Thyroid gland (tissue), 4 donors: ENCODE measurements around the gene CYP2F1. TPM values are rescaled to one million over a fixed set of nuclear protein-coding genes. Genes with fewer than 3 reads are reported as not detected.

Experiments
- DNase-seq, 2 donors: peaks; one replicate each; pipeline ENCODE4 v3.0.0-alpha.2; 2019
- H3K27ac ChIP-seq, 3 donors: fragments of 200-600 bp; sonication (generic); 1 replicate in 2 of 3; 2 replicates in 1 of 3; pipeline ENCODE4 v1.5.1; 2016 to 2019; ENCODE audit warnings: mild to moderate bottlenecking in 1 of 3, moderate library complexity in 1 of 3
- H3K27me3 ChIP-seq: fragments of 200-600 bp; sonication (generic); one replicate; pipeline ENCODE4 v1.5.1; 2019
- H3K36me3 ChIP-seq, 2 donors: fragments of 200-600 bp; sonication (generic); one replicate each; pipeline ENCODE4 v1.5.1; 2016 to 2019
- H3K4me1 ChIP-seq, 2 donors: fragments of 200-600 bp; sonication (generic); one replicate each; pipeline ENCODE4 v1.5.1; 2017 to 2019
- H3K4me3 ChIP-seq, 3 donors: fragments of 200-600 bp; sonication (generic); replicated peaks in 1 of 3; 1 replicate in 2 of 3; 2 replicates in 1 of 3; pipeline ENCODE4 v1.5.1; 2016; ENCODE audit warnings: mild to moderate bottlenecking in 1 of 3
- H3K9me3 ChIP-seq: fragments of 200-600 bp; sonication (generic); one replicate; pipeline ENCODE4 v1.5.1; 2017
- CTCF ChIP-seq, 6 experiments: fragments of 200-600 bp in 3 of 6; fragments of 450-650 bp in 3 of 6; sonication (generic) in 3 of 6; IDR thresholded peaks; one replicate each; pipeline ENCODE4 v1.5.1; 2016 to 2019; ENCODE audit warnings: antibody characterized with exemption in 6 of 6, mild to moderate bottlenecking in 2 of 6, inconsistent platforms in 1 of 6, moderate library complexity in 1 of 6
- POLR2A ChIP-seq, 2 donors: fragments of 450-650 bp; IDR thresholded peaks; one replicate each; pipeline ENCODE4 v1.6.1; 2017; ENCODE audit warnings: antibody characterized with exemption in 2 of 2, mild to moderate bottlenecking in 2 of 2, moderate library complexity in 1 of 2
- WGBS, 2 donors: methylation state at CpG; one replicate each; pipeline ENCODE4 v1.1.5; 2017; 5-methylcytosine and 5-hydroxymethylcytosine counted together
- intact Hi-C: fragments of 100-400 bp; cut with DNase I; formaldehyde crosslinking; loops from one replicate; pipeline ENCODE4 v1.15.1; 2023
- total RNA-seq, 4 donors: library from RNA; depleted of rRNA; stranded (reverse); fragments of >200 nt; gene quantifications; one replicate each; pipeline ENCODE4 v1.2.3, GENCODE V29; 2016

Gene CYP2F1
- total RNA-seq, 4 donors from 2014 or later: not detected

DNA sequence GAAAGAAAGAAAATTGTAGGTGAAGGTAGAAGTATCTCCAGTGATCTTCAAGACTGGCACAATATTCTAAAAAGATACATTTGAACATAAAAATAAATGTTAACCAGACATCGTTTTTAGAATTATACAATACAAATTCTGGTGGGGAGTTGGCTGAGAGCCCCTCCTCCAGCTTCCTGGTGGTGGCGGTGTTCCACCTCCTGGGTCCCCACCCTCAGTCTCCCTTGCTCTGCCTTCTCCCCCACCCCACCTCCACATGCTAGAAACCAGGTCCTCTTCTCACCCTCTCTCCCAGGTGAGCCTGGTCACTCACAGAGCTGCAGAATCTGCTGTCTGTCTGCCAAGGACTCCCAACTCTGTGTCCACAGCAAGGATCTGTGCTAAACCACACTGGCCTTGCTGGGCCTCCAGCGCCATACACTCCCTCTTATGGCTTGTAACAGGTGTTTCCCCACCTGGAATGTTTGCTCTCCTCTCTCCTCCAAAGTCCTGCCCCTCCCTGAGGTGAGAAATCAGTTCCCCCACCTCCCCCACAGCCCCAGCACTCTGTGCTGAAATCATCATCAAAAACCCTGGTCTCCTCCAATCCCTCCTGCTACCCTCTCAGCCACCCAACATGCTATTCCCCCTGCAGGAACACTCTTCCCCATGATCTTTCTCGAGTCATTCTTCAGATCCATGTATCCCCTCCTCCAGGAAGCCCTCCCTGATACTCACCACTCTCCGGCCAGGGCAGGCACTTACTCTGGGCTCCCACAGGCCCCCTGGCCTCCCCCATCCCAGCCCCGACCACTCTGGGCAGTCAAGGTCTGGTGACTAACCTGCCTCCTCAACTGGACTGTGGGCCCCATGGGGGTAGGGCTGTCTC, 58.3 kb downstream of the CYP2F1 start:
- no peak overlapping the region for H3K27ac ChIP-seq
- intact Hi-C loops: no loop called here
- 72% methylated on average over 6 of the region's 6 CpGs for WGBS, 2 donors

DNA sequence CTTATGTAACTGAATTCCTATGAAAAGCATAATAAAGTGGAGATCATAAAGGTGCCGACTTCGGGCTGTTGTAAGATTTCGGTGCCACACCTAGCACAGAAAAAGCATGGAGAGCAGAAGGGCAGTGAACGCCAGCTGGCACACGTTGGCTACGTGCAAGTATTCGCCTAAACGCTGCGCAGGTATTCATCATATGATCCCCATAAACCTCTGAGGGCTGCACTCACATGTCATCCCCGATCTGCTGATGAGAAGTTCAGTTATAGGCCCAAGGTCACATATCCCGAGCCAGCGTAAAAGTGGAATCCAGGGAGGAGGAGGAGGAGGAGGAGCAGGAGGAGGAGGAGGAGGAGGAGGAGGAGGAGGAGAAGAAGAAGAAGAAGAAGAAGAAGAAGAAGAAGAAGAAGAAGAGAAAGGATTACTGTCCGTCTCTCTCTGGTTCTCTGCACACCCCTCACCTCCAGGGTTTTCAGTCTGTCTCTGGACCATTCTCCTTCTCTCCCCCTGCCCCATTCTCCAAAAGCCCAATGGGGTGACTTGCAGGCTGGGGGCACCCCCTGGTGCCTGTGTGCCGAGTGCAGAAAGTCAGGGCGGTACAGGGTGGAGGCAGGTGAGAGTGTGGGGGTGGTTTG, 60.2 kb downstream of the CYP2F1 start:
- Histone ChIP-seq H3K4me1 (peaks cover 0 to 4% of the 10 kb centered on the region in 2 donors), H3K9me3 (no peaks in the 10 kb centered on the region), H3K4me3 (no peak overlapping the region), H3K27me3 (no peaks in the 10 kb centered on the region), H3K36me3 (no peaks in the 10 kb centered on the region), H3K27ac (no peak overlapping the region)
- no peak for TF ChIP-seq POLR2A (IDR thresholded peaks at IDR 0.05)
- no peak for TF ChIP-seq CTCF (IDR thresholded peaks at IDR 0.05)
- intact Hi-C loops: no loop called here
- 90 to 92% methylated on average over 13 to 15 of the region's 15 CpGs for WGBS, 2 donors
- no peak for DNase-seq

More for the DNA sequence above, 58.3 kb downstream of the CYP2F1 start:
- H3K9me3 ChIP-seq: no peaks in the 10 kb centered on the region
- H3K4me1 ChIP-seq: peaks cover 0 to 4% of the 10 kb centered on the region in 2 donors
- no peak for DNase-seq
- H3K4me3 ChIP-seq: no peak overlapping the region
- H3K36me3 ChIP-seq: no peaks in the 10 kb centered on the region
- TF ChIP-seq CTCF (IDR thresholded peaks at IDR 0.05) (no peak), POLR2A (IDR thresholded peaks at IDR 0.05) (no peak)
- no peaks in the 10 kb centered on the region for H3K27me3 ChIP-seq

DNA sequence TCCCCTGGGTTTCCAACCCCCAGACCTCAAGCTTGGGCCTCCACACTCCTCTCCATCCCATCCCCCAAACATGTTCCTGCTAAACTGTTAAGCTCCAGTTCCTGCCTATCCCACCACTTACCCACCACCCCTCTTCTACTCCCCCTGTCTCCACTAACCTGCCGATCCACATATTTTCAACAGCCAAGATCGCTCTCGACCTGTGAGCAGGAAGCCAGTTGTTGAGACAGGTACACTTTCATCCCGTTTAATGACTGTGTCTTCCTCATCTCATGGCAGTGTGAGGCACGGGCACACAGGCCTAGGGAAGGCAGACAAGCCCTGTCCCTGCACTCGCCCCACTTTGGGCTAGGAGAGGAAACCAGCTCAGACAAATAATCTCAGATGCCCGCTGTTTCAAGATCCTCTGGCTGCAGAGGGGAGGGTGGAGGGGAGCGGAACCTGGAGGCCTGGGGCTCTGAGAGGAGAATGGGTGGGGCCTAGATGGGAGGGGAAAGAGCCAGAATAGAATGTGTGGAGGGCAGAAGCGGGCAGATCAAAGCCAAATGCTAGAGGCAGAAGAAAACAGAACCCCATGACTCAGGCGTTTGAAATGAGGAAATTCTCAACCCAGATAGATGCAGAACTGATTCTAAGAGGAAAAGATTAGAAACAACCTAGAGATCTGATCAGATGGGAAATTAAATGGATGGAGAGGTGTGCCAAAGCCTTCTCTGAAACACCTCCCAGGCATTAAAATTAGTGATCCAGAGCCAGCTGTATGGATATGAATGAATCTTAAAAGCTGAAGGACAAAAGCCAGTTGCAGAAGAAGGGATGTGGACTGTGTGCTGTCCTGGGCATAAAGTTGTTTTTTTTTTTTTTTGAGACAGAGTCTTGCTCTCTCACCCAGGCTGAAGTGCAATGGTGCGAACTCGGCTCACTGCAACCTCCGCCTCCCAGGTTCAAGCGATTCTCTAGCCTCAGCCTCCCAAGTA, 61.9 kb downstream of the CYP2F1 start:
- peak; percentile 42 to 63 for DNase-seq
- no peaks in the 10 kb centered on the region for H3K27me3 ChIP-seq
- H3K9me3 ChIP-seq: no peaks in the 10 kb centered on the region
- no peak overlapping the region for H3K27ac ChIP-seq
- no peaks in the 10 kb centered on the region for H3K36me3 ChIP-seq
- intact Hi-C loops: no loop called here
- no peak overlapping the region for H3K4me3 ChIP-seq
- H3K4me1 ChIP-seq: peaks cover 0 to 4% of the 10 kb centered on the region in 2 donors
- no peak for TF ChIP-seq POLR2A (IDR thresholded peaks at IDR 0.05)
- no peak for TF ChIP-seq CTCF (IDR thresholded peaks at IDR 0.05)
- 20 to 26% methylated on average over 14 of the region's 14 CpGs for WGBS, 2 donors

Other genes starting within 250 kb of the CYP2F1 start
- not detected for gene CYP2A7, start 232.2 kb upstream of the CYP2F1 start, total RNA-seq
- gene CYP2B6, start 123.2 kb upstream of the CYP2F1 start, total RNA-seq: not detected
- not detected for gene CYP2A13, start 26.0 kb upstream of the CYP2F1 start, total RNA-seq
- gene CYP2S1, start 78.8 kb downstream of the CYP2F1 start, total RNA-seq: 1 to 10 TPM in 3 of 4 donors, not detected in 1; 1.0 to 2.3 (median 1.0) TPM
- 10 to 100 TPM; 17.5 to 61.3 (median 35.4) TPM for gene AXL, start 104.8 kb downstream of the CYP2F1 start, total RNA-seq
- 100 to 1,000 TPM; 129 to 180 (median 150) TPM for gene HNRNPUL1, start 149.9 kb downstream of the CYP2F1 start, total RNA-seq
- gene CCDC97, start 195.7 kb downstream of the CYP2F1 start, total RNA-seq: 10 to 100 TPM; 10.6 to 22.0 (median 19.3) TPM
- gene TGFB1, start 239.5 kb downstream of the CYP2F1 start, total RNA-seq: 10 to 100 TPM in 3 of 4 donors, 1 to 10 TPM in 1; 9.6 to 13.7 (median 11.0) TPM
- 10 to 100 TPM in 2 of 4 donors, 1 to 10 TPM in 2; 5.9 to 12.5 (median 9.9) TPM for gene B9D2, start 249.7 kb downstream of the CYP2F1 start, total RNA-seq